ENCODE measurements around the gene CCND1.

The CCND1 gene

DNA sequence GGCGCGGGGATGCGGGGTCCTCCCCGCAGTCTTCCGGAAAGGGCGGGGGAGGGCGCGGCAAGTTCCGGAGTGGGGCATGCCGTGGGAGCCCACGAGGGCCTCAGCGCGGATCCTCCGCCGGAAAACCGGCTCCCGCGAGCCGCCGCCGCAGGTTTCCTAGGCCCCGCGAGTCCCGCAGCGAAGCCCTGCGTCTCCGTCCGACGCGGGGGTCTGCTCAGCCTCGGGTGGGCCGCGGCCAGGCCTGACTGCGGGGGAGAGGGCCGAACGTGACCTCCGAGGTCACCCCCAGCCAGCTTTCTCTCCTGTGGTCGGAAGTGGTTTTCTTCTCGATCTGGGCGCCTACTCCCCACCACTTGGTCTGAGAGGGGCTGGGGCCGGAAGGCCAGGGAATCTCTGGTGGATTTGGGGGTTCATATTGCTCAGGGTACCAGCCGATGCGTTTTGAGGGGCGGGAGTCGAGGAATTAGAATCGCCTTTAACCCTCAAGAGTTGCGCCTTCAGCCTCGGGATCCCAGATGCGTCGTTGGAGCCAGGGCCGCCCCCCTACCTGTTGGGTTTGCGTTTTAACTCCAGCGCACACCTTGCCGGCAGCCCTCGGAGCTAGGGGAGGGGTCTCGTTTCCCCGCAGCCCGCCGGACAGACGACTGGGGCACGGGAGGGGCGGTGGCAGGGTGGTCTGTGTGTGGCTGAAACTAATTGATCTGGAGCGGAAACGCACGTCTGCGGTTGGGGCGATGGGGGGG, 3.6 kb upstream of the CCND1 start:
- peak overlapping the region; percentile 74 for H3K4me3 ChIP-seq (ENCODE audit: low read length)

DNA sequence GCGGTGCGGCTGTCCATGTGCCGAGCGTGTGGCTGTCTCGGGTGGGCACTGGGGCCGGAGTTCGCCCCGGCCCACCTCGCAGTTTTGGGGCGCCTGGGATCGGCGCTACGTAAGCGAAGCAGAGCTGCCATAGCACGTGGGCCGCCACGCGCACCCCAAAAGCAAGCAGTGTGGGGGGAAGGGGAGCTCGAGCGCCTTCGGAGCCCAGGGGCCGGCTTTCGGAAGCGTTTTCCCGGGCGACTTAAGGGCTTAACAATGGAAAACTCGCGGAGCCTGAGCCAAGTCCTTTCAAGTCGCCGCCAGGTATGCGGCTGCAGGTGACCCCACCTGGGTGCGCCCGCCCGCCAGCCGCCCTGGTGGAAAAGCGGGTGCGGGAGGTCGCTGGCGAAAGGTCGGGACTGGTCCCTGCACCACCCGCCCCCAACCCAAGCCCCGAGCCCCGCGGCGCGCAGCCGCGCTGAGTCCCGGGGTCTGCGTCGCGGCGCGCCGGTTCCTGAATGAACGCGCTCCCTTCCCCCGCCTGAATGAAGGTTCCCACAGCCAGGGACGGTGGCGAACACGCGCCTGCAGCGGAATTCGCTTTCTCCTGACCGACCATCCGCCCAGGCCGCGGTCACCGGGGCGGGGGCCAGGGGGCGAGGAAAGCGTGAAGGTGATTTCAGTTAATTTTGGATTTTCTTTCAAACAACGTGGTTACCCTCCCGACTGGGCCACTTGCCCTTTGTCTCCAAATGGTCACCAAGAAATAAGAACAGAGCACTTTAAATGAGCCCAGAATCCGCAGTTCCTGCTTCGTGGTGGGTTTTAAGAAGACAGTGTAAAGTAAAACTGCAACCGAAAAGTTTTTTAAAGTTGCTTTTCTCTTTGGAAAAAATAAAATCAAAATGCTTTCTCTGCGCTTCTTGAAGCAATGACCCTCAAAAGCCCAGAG, 2.8 kb upstream of the CCND1 start:
- Histone ChIP-seq H3K4me1 (ENCODE audit: control insufficient read depth, low read depth, low read length) (peaks cover 14% of the 10 kb centered on the region), H3K27ac (ENCODE audit: low read length) (peak overlapping the region; percentile 91), H3K9ac (ENCODE audit: low read length) (peak overlapping the region; percentile 79), H3K36me3 (ENCODE audit: control insufficient read depth, low read depth, low read length) (no peaks in the 10 kb centered on the region), H3K9me3 (ENCODE audit: control insufficient read depth, low read depth, low read length) (no peaks in the 10 kb centered on the region), H3K4me3 (ENCODE audit: low read length) (peak overlapping the region; percentile 74), H3K27me3 (ENCODE audit: control insufficient read depth, insufficient read depth, low read length) (peaks cover 41% of the 10 kb centered on the region)

More for the DNA sequence above, 3.6 kb upstream of the CCND1 start:
- no peaks in the 10 kb centered on the region for H3K9me3 ChIP-seq (ENCODE audit: control insufficient read depth, low read depth, low read length)
- H3K27me3 ChIP-seq (ENCODE audit: control insufficient read depth, insufficient read depth, low read length), result peaks cover 41% of the 10 kb centered on the region
- peak overlapping the region; percentile 79 for H3K9ac ChIP-seq (ENCODE audit: low read length)
- peaks cover 14% of the 10 kb centered on the region for H3K4me1 ChIP-seq (ENCODE audit: control insufficient read depth, low read depth, low read length)
- no peaks in the 10 kb centered on the region for H3K36me3 ChIP-seq (ENCODE audit: control insufficient read depth, low read depth, low read length)
- no peak overlapping the region for H3K27ac ChIP-seq (ENCODE audit: low read length)

DNA sequence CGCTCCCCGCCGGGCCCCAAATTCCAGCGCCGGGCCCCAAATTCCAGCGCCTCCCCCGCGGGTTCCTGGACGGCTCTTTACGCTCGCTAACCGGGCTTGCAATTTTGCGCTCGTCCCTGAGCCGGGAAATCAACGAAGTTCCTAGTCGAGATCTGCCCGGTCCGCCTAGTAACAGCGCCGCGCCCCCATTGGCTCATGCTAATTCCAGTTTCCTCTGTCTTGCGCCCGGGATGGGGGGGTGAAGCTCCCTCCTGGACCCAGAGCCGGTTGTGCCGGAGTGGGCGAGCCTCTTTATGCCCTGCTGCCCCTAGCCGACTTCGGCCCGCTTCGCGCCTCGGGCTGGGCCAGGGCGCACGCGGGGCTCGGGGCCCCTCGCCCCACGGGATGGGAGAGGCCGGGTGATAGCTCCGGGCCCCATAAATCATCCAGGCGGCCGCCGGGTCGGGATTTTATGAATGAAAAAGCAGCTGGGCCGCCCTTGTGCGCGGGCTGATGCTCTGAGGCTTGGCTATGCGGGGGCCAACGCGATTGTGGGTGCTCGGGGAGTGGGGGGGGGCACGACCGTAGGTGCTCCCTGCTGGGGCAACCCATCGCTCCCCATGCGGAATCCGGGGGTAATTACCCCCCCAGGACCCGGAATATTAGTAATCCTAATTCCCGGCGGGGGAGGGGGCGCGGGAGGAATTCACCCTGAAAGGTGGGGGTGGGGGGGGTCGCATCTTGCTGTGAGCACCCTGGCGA, 1.8 kb upstream of the CCND1 start:
- H3K9me3 ChIP-seq (ENCODE audit: control insufficient read depth, low read depth, low read length), result no peaks in the 10 kb centered on the region
- H3K27ac ChIP-seq (ENCODE audit: low read length), result no peak overlapping the region
- peaks cover 6% of the 10 kb centered on the region for H3K36me3 ChIP-seq (ENCODE audit: control insufficient read depth, low read depth, low read length)
- H3K9ac ChIP-seq (ENCODE audit: low read length), result peak overlapping the region; percentile 79
- H3K4me3 ChIP-seq (ENCODE audit: low read length), result peak overlapping the region; percentile 74
- H3K4me1 ChIP-seq (ENCODE audit: control insufficient read depth, low read depth, low read length), result peaks cover 14% of the 10 kb centered on the region
- H3K27me3 ChIP-seq (ENCODE audit: control insufficient read depth, insufficient read depth, low read length), result peaks cover 41% of the 10 kb centered on the region

DNA sequence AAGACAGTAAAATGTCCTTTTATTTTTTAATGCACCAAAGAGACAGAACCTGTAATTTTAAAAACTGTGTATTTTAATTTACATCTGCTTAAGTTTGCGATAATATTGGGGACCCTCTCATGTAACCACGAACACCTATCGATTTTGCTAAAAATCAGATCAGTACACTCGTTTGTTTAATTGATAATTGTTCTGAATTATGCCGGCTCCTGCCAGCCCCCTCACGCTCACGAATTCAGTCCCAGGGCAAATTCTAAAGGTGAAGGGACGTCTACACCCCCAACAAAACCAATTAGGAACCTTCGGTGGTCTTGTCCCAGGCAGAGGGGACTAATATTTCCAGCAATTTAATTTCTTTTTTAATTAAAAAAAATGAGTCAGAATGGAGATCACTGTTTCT, 1.1 kb upstream of the CCND1 start:
- Histone ChIP-seq H3K27me3 (ENCODE audit: control insufficient read depth, insufficient read depth, low read length) (peaks cover 41% of the 10 kb centered on the region), H3K36me3 (ENCODE audit: control insufficient read depth, low read depth, low read length) (peaks cover 13% of the 10 kb centered on the region), H3K4me1 (ENCODE audit: control insufficient read depth, low read depth, low read length) (peaks cover 14% of the 10 kb centered on the region), H3K9ac (ENCODE audit: low read length) (peak overlapping the region; percentile 79), H3K27ac (ENCODE audit: low read length) (no peak overlapping the region), H3K9me3 (ENCODE audit: control insufficient read depth, low read depth, low read length) (no peaks in the 10 kb centered on the region), H3K4me3 (ENCODE audit: low read length) (peak overlapping the region; percentile 74)

DNA sequence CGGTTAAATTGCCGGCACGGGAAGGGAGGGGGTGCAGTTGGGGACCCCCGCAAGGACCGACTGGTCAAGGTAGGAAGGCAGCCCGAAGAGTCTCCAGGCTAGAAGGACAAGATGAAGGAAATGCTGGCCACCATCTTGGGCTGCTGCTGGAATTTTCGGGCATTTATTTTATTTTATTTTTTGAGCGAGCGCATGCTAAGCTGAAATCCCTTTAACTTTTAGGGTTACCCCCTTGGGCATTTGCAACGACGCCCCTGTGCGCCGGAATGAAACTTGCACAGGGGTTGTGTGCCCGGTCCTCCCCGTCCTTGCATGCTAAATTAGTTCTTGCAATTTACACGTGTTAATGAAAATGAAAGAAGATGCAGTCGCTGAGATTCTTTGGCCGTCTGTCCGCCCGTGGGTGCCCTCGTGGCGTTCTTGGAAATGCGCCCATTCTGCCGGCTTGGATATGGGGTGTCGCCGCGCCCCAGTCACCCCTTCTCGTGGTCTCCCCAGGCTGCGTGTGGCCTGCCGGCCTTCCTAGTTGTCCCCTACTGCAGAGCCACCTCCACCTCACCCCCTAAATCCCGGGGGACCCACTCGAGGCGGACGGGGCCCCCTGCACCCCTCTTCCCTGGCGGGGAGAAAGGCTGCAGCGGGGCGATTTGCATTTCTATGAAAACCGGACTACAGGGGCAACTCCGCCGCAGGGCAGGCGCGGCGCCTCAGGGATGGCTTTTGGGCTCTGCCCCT, 529 bp upstream of the CCND1 start:
- H3K36me3 ChIP-seq (ENCODE audit: control insufficient read depth, low read depth, low read length), result peaks cover 19% of the 10 kb centered on the region
- peak overlapping the region; percentile 74 for H3K4me3 ChIP-seq (ENCODE audit: low read length)
- H3K9me3 ChIP-seq (ENCODE audit: control insufficient read depth, low read depth, low read length), result no peaks in the 10 kb centered on the region
- H3K4me1 ChIP-seq (ENCODE audit: control insufficient read depth, low read depth, low read length), result peaks cover 14% of the 10 kb centered on the region
- H3K27me3 ChIP-seq (ENCODE audit: control insufficient read depth, insufficient read depth, low read length), result peaks cover 35% of the 10 kb centered on the region
- H3K27ac ChIP-seq (ENCODE audit: low read length), result peak overlapping the region; percentile 42
- peak overlapping the region; percentile 79 for H3K9ac ChIP-seq (ENCODE audit: low read length)

DNA sequence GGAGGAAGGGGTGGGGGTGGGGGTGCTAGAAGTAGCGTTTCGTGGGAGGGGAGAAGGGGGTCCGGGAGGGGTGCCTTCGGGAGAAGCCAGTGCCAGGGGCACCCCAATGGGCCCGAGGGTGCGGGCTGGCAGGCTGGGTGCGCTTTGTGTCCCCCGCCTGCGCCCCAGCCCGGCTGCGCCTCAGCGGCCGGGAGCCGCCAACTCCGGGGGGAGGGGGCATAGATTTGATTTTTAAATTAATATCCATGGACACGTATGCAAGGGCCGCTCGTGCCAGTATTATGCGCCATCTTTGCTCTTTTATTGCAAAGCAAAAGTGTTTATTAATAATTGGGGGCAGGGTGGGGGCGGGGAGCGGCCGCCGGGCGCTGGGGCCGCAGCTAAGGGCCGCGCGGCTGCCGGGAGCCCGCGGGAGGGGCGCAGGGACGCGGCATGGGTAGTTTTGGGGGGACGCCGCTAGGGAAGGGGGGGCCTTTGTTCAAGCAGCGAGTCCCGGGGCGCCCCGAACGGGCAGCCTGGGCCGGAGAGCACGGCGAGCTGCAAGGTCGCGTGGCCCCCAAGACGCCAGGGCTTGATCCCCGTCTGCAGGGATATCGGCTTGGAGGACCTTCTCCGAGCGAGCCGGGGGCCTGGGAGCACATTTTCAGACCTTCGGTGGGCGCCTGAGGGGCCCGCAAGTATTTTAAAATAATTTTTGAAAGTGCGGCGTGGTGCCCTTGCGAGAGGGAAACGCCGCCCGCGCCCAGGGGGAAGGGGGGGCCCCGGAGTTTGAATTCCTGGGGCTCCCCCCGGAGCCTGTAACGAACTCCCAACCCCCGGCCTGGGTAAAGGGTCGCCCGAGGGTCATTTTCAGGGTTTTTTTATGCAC, 959 bp downstream of the CCND1 start:
- Histone ChIP-seq H3K4me1 (ENCODE audit: control insufficient read depth, low read depth, low read length) (peaks cover 9% of the 10 kb centered on the region), H3K9me3 (ENCODE audit: control insufficient read depth, low read depth, low read length) (no peaks in the 10 kb centered on the region), H3K27ac (ENCODE audit: low read length) (no peak overlapping the region), H3K9ac (ENCODE audit: low read length) (peak overlapping the region; percentile 85), H3K27me3 (ENCODE audit: control insufficient read depth, insufficient read depth, low read length) (peaks cover 20% of the 10 kb centered on the region), H3K36me3 (ENCODE audit: control insufficient read depth, low read depth, low read length) (peaks cover 19% of the 10 kb centered on the region), H3K4me3 (ENCODE audit: low read length) (peak overlapping the region; percentile 91)

DNA sequence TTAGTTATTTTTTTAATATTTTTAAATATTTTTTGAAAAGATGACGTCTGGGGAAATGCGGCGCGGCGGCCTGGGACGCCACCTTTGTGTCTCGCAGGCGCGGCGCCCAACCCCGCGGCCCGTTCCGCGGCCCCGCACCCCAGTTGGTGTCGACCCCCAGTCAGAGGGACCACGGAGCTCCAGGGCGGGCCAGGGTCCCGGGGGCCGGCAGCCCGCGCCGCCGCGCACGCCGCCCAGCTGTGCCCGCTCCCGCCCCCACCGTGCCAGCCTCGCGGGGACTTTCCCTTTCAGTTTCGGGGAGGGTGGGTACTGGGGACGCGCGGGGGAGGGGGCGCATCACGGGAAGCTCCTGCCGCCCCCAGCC, 1.6 kb downstream of the CCND1 start:
- H3K9me3 ChIP-seq (ENCODE audit: control insufficient read depth, low read depth, low read length), result no peaks in the 10 kb centered on the region
- peaks cover 22% of the 10 kb centered on the region for H3K36me3 ChIP-seq (ENCODE audit: control insufficient read depth, low read depth, low read length)
- H3K4me1 ChIP-seq (ENCODE audit: control insufficient read depth, low read depth, low read length), result peaks cover 9% of the 10 kb centered on the region
- peak overlapping the region; percentile 85 for H3K9ac ChIP-seq (ENCODE audit: low read length)
- peak overlapping the region; percentile 91 for H3K4me3 ChIP-seq (ENCODE audit: low read length)
- no peak overlapping the region for H3K27ac ChIP-seq (ENCODE audit: low read length)
- H3K27me3 ChIP-seq (ENCODE audit: control insufficient read depth, insufficient read depth, low read length), result peaks cover 14% of the 10 kb centered on the region

DNA sequence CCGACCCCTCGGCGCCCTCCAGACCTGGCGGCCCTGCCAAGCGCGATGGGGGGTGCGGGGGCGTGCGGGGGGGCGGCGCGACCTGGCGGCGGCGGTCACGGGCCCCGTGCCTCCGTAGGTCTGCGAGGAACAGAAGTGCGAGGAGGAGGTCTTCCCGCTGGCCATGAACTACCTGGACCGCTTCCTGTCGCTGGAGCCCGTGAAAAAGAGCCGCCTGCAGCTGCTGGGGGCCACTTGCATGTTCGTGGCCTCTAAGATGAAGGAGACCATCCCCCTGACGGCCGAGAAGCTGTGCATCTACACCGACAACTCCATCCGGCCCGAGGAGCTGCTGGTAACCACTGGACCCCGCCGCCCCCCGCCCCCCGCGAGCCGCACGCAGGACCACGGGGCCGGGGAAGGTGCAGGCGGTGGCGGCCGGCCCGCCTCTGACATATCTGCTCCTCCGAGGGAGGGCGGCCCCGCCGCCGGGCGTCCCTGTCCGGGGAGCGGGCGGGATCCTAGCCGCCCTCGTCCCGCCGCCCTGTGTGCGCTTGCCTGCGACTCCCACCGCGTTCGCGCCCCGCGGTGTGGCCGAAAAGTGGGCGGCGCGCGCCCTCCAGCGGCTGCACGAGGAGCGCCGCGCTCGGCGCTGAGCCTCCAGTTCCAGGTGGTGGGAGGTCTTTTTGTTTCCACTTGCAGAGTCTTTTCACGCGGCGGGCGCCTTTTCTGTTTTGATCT, 2.1 kb downstream of the CCND1 start:
- no peaks in the 10 kb centered on the region for H3K9me3 ChIP-seq (ENCODE audit: control insufficient read depth, low read depth, low read length)
- no peak overlapping the region for H3K27ac ChIP-seq (ENCODE audit: low read length)
- peaks cover 9% of the 10 kb centered on the region for H3K4me1 ChIP-seq (ENCODE audit: control insufficient read depth, low read depth, low read length)
- H3K27me3 ChIP-seq (ENCODE audit: control insufficient read depth, insufficient read depth, low read length), result peaks cover 10% of the 10 kb centered on the region
- H3K4me3 ChIP-seq (ENCODE audit: low read length), result peak overlapping the region; percentile 91
- peaks cover 25% of the 10 kb centered on the region for H3K36me3 ChIP-seq (ENCODE audit: control insufficient read depth, low read depth, low read length)
- H3K9ac ChIP-seq (ENCODE audit: low read length), result peak overlapping the region; percentile 85

DNA sequence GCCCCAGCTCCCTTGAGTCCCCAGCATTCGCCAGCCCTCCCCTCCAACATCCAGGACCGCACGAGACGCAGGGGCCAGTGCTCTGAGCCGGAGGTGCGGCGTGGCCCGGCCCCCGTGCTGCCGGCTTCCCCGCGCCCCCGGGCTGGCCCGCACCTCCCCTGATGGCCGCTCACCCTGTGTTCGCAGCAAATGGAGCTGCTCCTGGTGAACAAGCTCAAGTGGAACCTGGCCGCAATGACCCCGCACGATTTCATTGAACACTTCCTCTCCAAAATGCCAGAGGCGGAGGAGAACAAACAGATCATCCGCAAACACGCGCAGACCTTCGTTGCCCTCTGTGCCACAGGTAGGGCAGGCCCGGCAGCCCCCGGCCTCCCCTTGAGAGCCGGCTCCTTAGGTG, 2.7 kb downstream of the CCND1 start:
- Histone ChIP-seq H3K27ac (ENCODE audit: low read length) (no peak overlapping the region), H3K9me3 (ENCODE audit: control insufficient read depth, low read depth, low read length) (no peaks in the 10 kb centered on the region), H3K36me3 (ENCODE audit: control insufficient read depth, low read depth, low read length) (peaks cover 28% of the 10 kb centered on the region), H3K27me3 (ENCODE audit: control insufficient read depth, insufficient read depth, low read length) (peaks cover 10% of the 10 kb centered on the region), H3K4me1 (ENCODE audit: control insufficient read depth, low read depth, low read length) (peaks cover 6% of the 10 kb centered on the region), H3K4me3 (ENCODE audit: low read length) (peak overlapping the region; percentile 91), H3K9ac (ENCODE audit: low read length) (no peak overlapping the region)

Measured in iPS-18a (cell line).